CD4-positive, alpha-beta memory T cell (primary cell): ENCODE results near the gene CPPED1. TPM values are rescaled to one million over a fixed set of nuclear protein-coding genes. Genes with fewer than 3 reads are reported as not detected.

ENCODE experiments used
- CTCF ChIA-PET: fragments of 350-600 bp; sonication (Branson Sonifier 250); formaldehyde crosslinking; loops from one replicate; lab custom pipeline; 2021; ENCODE audit warnings: inconsistent platforms; ENCODE audit not compliant: partially characterized antibody; lab: Charles Lee
- POLR2A ChIA-PET: fragments of 350-600 bp; sonication (Branson Sonifier 250); formaldehyde crosslinking; loops from one replicate; lab custom pipeline; 2021; ENCODE audit not compliant: partially characterized antibody; lab: Charles Lee
- DNase-seq, 5 donors: peaks; one replicate each; pipeline versions ENCODE4 v3.0.0 to v3.0.0-alpha.2; 2020 to 2022; ENCODE audit warnings: mixed read lengths in 1 of 5
- H3K27ac ChIP-seq: one replicate; pipeline ENCODE4 v1.7.0; 2013; ENCODE audit warnings: low read depth, low read length
- H3K27me3 ChIP-seq: 2 replicates; pipeline ENCODE4 v1.7.0; 2013; ENCODE audit warnings: mild to moderate bottlenecking, low read length, moderate library complexity; ENCODE audit not compliant: insufficient read depth
- H3K36me3 ChIP-seq: 2 replicates; pipeline ENCODE4 v1.7.0; 2013; ENCODE audit warnings: mild to moderate bottlenecking, low read length, moderate library complexity; ENCODE audit not compliant: insufficient read depth
- H3K4me1 ChIP-seq: 2 replicates; pipeline ENCODE4 v1.7.0; 2013; ENCODE audit warnings: mild to moderate bottlenecking, low read length, moderate library complexity; ENCODE audit not compliant: insufficient read depth
- H3K4me3 ChIP-seq, 2 donors: one replicate each; pipeline ENCODE4 v1.7.0; 2013; ENCODE audit warnings: low read length in 2 of 2, mild to moderate bottlenecking in 1 of 2
- H3K9me3 ChIP-seq, 2 donors: one replicate each; pipeline ENCODE4 v1.7.0; 2013; ENCODE audit warnings: low read length in 2 of 2, control low read depth in 1 of 2; ENCODE audit not compliant: control insufficient read depth in 1 of 2
- H3K27ac Mint-ChIP-seq, 7 donors: one replicate each; pipeline ENCODE4 v1.8.0; 2020 to 2021; ENCODE audit warnings: mixed read lengths in 7 of 7, mild to moderate bottlenecking in 6 of 7, inconsistent platforms in 3 of 7, moderate library complexity in 3 of 7
- H3K27me3 Mint-ChIP-seq, 2 donors: one replicate each; pipeline ENCODE4 v1.8.0; 2020 to 2021; ENCODE audit warnings: mixed read lengths in 2 of 2
- H3K36me3 Mint-ChIP-seq, 2 donors: one replicate each; pipeline ENCODE4 v1.8.0; 2020 to 2021; ENCODE audit warnings: mixed read lengths in 2 of 2, inconsistent platforms in 1 of 2, mild to moderate bottlenecking in 1 of 2
- H3K4me1 Mint-ChIP-seq, 4 donors: one replicate each; pipeline ENCODE4 v1.8.0; 2020 to 2021; ENCODE audit warnings: mixed read lengths in 4 of 4, mild to moderate bottlenecking in 1 of 4
- H3K4me3 Mint-ChIP-seq, 8 donors: one replicate each; pipeline ENCODE4 v1.8.0; 2020 to 2021; ENCODE audit warnings: mixed read lengths in 8 of 8, mild to moderate bottlenecking in 7 of 8, moderate library complexity in 6 of 8, inconsistent platforms in 3 of 8
- H3K9me3 Mint-ChIP-seq, 8 donors: one replicate each; pipeline ENCODE4 v1.8.0; 2020 to 2021; ENCODE audit warnings: mixed read lengths in 8 of 8, mild to moderate bottlenecking in 5 of 8, inconsistent platforms in 3 of 8, moderate library complexity in 1 of 8
- intact Hi-C: fragments of 100-400 bp; cut with micrococcal nuclease; formaldehyde crosslinking; loops from one replicate; pipeline ENCODE4 v1.15.1; 2023
- polyA plus RNA-seq, 2 donors: library from polyadenylated mRNA; unstranded; fragments of 300-500 nt; fragmentation: Illumina TruSeq; gene quantifications; one replicate each; pipeline ENCODE4 v1.2.3, GENCODE V29; 2021
- total RNA-seq, 2 experiments: library from RNA; stranded (reverse); gene quantifications; one replicate each; pipeline ENCODE4 v1.2.3, GENCODE V29; 2021

The CPPED1 gene
- total and polyA plus RNA-seq, 4 experiments from 2014 or later: 7.6 to 12.2 (median 8.9) TPM

GRCh38 chr16:12646098-12646489, 157.6 kb downstream of the CPPED1 start:
- Mint-ChIP-seq H3K36me3 (no peaks in the 10 kb centered on the region), H3K27ac (peak overlapping the region in 1 of 7 donors; percentile 65), H3K9me3 (peaks cover 0 to 10% (median 5%) of the 10 kb centered on the region in 8 donors), H3K27me3 (peaks cover 0 to 4% of the 10 kb centered on the region in 2 donors), H3K4me1 (peaks cover 9 to 22% (median 17%) of the 10 kb centered on the region in 4 donors), H3K4me3 (peak overlapping the region in 3 of 8 donors; percentile 14 to 43 (median 32))
- no peak overlapping the region for H3K4me3 ChIP-seq
- ChIA-PET POLR2A (no interaction called here), CTCF (no interaction called here)
- no peaks in the 10 kb centered on the region for H3K36me3 ChIP-seq
- H3K4me1 ChIP-seq: peaks cover 6% of the 10 kb centered on the region
- H3K27ac ChIP-seq: no peak overlapping the region
- intact Hi-C loops: no loop called here
- no peaks in the 10 kb centered on the region for H3K27me3 ChIP-seq
- no peaks in the 10 kb centered on the region for H3K9me3 ChIP-seq
- no peak for DNase-seq

GRCh38 chr16:12643034-12643455, 160.6 kb downstream of the CPPED1 start:
- peaks cover 0 to 2% of the 10 kb centered on the region in 2 donors for H3K27me3 Mint-ChIP-seq
- POLR2A ChIA-PET: no interaction called here
- Histone ChIP-seq H3K4me3 (no peak overlapping the region), H3K27me3 (no peaks in the 10 kb centered on the region), H3K4me1 (peaks cover 6% of the 10 kb centered on the region), H3K27ac (no peak overlapping the region), H3K36me3 (no peaks in the 10 kb centered on the region), H3K9me3 (no peaks in the 10 kb centered on the region)
- no peak for DNase-seq
- H3K4me3 Mint-ChIP-seq: no peak overlapping the region
- CTCF ChIA-PET: no interaction called here
- intact Hi-C loops: no loop called here
- no peaks in the 10 kb centered on the region for H3K36me3 Mint-ChIP-seq
- H3K27ac Mint-ChIP-seq: no peak overlapping the region
- H3K4me1 Mint-ChIP-seq: peaks cover 9 to 19% (median 16%) of the 10 kb centered on the region in 4 donors
- peaks cover 0 to 10% (median 3%) of the 10 kb centered on the region in 8 donors for H3K9me3 Mint-ChIP-seq

GRCh38 chr16:12639044-12639443, 164.6 kb downstream of the CPPED1 start:
- H3K4me3 ChIP-seq: no peak overlapping the region
- no peaks in the 10 kb centered on the region for H3K27me3 ChIP-seq
- H3K36me3 Mint-ChIP-seq: no peaks in the 10 kb centered on the region
- no peak overlapping the region for H3K4me3 Mint-ChIP-seq
- ChIA-PET CTCF (no interaction called here), POLR2A (no interaction called here)
- H3K9me3 Mint-ChIP-seq: peaks cover 0 to 14% (median 2%) of the 10 kb centered on the region in 8 donors
- H3K4me1 ChIP-seq: no peaks in the 10 kb centered on the region
- H3K36me3 ChIP-seq: no peaks in the 10 kb centered on the region
- no peaks in the 10 kb centered on the region for H3K4me1 Mint-ChIP-seq
- H3K9me3 ChIP-seq: no peaks in the 10 kb centered on the region
- DNase-seq: no peak
- H3K27ac ChIP-seq: no peak overlapping the region
- intact Hi-C loops: no loop called here
- H3K27ac Mint-ChIP-seq: no peak overlapping the region
- peaks cover 0 to 2% of the 10 kb centered on the region in 2 donors for H3K27me3 Mint-ChIP-seq

- intact Hi-C loops: no loop called here
- Mint-ChIP-seq H3K27ac (no peak overlapping the region), H3K9me3 (peaks cover 0 to 6% (median 0%) of the 10 kb centered on the region in 8 donors), H3K27me3 (peaks cover 2% of the 10 kb centered on the region in 2 donors), H3K36me3 (no peaks in the 10 kb centered on the region), H3K4me3 (no peak overlapping the region), H3K4me1 (no peaks in the 10 kb centered on the region)
- Histone ChIP-seq H3K27ac (no peak overlapping the region), H3K4me1 (no peaks in the 10 kb centered on the region), H3K4me3 (no peak overlapping the region), H3K36me3 (no peaks in the 10 kb centered on the region), H3K9me3 (no peaks in the 10 kb centered on the region), H3K27me3 (no peaks in the 10 kb centered on the region)
- no peak for DNase-seq
- ChIA-PET CTCF (no interaction called here), POLR2A (no interaction called here)
Measured at GRCh38 chr16:12637002-12637401, 166.7 kb downstream of the CPPED1 start.

GRCh38 chr16:12629271-12629670, 174.4 kb downstream of the CPPED1 start:
- peaks cover 6 to 9% of the 10 kb centered on the region in 2 donors for H3K27me3 Mint-ChIP-seq
- intact Hi-C loops: no loop called here
- no peak overlapping the region for H3K4me3 Mint-ChIP-seq
- ChIA-PET POLR2A (no interaction called here), CTCF (no interaction called here)
- H3K36me3 ChIP-seq: no peaks in the 10 kb centered on the region
- no peaks in the 10 kb centered on the region for H3K36me3 Mint-ChIP-seq
- DNase-seq: no peak
- H3K9me3 Mint-ChIP-seq: peaks cover 0 to 3% (median 0%) of the 10 kb centered on the region in 8 donors
- H3K27me3 ChIP-seq: no peaks in the 10 kb centered on the region
- no peak overlapping the region for H3K4me3 ChIP-seq
- no peak overlapping the region for H3K27ac ChIP-seq
- no peaks in the 10 kb centered on the region for H3K4me1 Mint-ChIP-seq
- no peaks in the 10 kb centered on the region for H3K9me3 ChIP-seq
- H3K4me1 ChIP-seq: no peaks in the 10 kb centered on the region
- no peak overlapping the region for H3K27ac Mint-ChIP-seq

- H3K4me1 ChIP-seq: no peaks in the 10 kb centered on the region
- H3K36me3 Mint-ChIP-seq: no peaks in the 10 kb centered on the region
- H3K27ac ChIP-seq: no peak overlapping the region
- peaks cover 6 to 9% of the 10 kb centered on the region in 2 donors for H3K27me3 Mint-ChIP-seq
- H3K4me1 Mint-ChIP-seq: no peaks in the 10 kb centered on the region
- no peak overlapping the region for H3K4me3 Mint-ChIP-seq
- intact Hi-C loops: no loop called here
- peaks cover 0 to 3% (median 0%) of the 10 kb centered on the region in 8 donors for H3K9me3 Mint-ChIP-seq
- H3K4me3 ChIP-seq: no peak overlapping the region
- CTCF ChIA-PET: no interaction called here
- no peak overlapping the region for H3K27ac Mint-ChIP-seq
- POLR2A ChIA-PET: no interaction called here
- no peaks in the 10 kb centered on the region for H3K36me3 ChIP-seq
- no peak for DNase-seq
- H3K9me3 ChIP-seq: no peaks in the 10 kb centered on the region
- H3K27me3 ChIP-seq: no peaks in the 10 kb centered on the region
Measured at GRCh38 chr16:12628536-12628935, 175.2 kb downstream of the CPPED1 start.

GRCh38 chr16:12627394-12627793, 176.3 kb downstream of the CPPED1 start:
- H3K27me3 ChIP-seq: no peaks in the 10 kb centered on the region
- no peak overlapping the region for H3K27ac ChIP-seq
- ChIA-PET CTCF (no interaction called here), POLR2A (no interaction called here)
- intact Hi-C loops: no loop called here
- H3K9me3 ChIP-seq: no peaks in the 10 kb centered on the region
- DNase-seq: no peak
- Mint-ChIP-seq H3K9me3 (peaks cover 0 to 3% (median 0%) of the 10 kb centered on the region in 8 donors), H3K27me3 (peaks cover 6 to 8% of the 10 kb centered on the region in 2 donors), H3K4me1 (no peaks in the 10 kb centered on the region), H3K36me3 (no peaks in the 10 kb centered on the region), H3K4me3 (no peak overlapping the region), H3K27ac (no peak overlapping the region)
- H3K4me1 ChIP-seq: no peaks in the 10 kb centered on the region
- no peaks in the 10 kb centered on the region for H3K36me3 ChIP-seq
- H3K4me3 ChIP-seq: no peak overlapping the region

GRCh38 chr16:12626411-12626810, 177.3 kb downstream of the CPPED1 start:
- Histone ChIP-seq H3K36me3 (no peaks in the 10 kb centered on the region), H3K4me3 (no peak overlapping the region), H3K4me1 (no peaks in the 10 kb centered on the region), H3K27ac (no peak overlapping the region), H3K27me3 (no peaks in the 10 kb centered on the region), H3K9me3 (no peaks in the 10 kb centered on the region)
- no peaks in the 10 kb centered on the region for H3K36me3 Mint-ChIP-seq
- H3K9me3 Mint-ChIP-seq: peaks cover 0 to 3% (median 0%) of the 10 kb centered on the region in 8 donors
- no peak overlapping the region for H3K4me3 Mint-ChIP-seq
- H3K27me3 Mint-ChIP-seq: peaks cover 6 to 8% of the 10 kb centered on the region in 2 donors
- no peak for DNase-seq
- POLR2A ChIA-PET: no interaction called here
- no peaks in the 10 kb centered on the region for H3K4me1 Mint-ChIP-seq
- CTCF ChIA-PET: no interaction called here
- intact Hi-C loops: no loop called here
- H3K27ac Mint-ChIP-seq: no peak overlapping the region
